Activated naive CD4-positive, alpha-beta T cell treated with anti-CD3 and anti-CD28 coated beads, Interleukin-2, amount 50 U/mL, for 24 hours (primary cell): ENCODE measurements around the gene AK4.
"Not testable (repeated sequence)": the region's sequence is repeated elsewhere in the genome, so short reads cannot be mapped to it uniquely, and the experiment has no call there.

Source experiments
- H3K27ac Mint-ChIP-seq: one replicate; pipeline ENCODE4 v1.8.0; 2021; ENCODE audit warnings: mild to moderate bottlenecking, mixed read lengths
- H3K27me3 Mint-ChIP-seq: one replicate; pipeline ENCODE4 v1.8.0; 2021; ENCODE audit warnings: mixed read lengths
- H3K36me3 Mint-ChIP-seq: one replicate; pipeline ENCODE4 v1.8.0; 2021; ENCODE audit warnings: mixed read lengths
- H3K4me1 Mint-ChIP-seq: one replicate; pipeline ENCODE4 v1.8.0; 2021; ENCODE audit warnings: mixed read lengths
- H3K4me3 Mint-ChIP-seq: one replicate; pipeline ENCODE4 v1.8.0; 2021; ENCODE audit warnings: mild to moderate bottlenecking, mixed read lengths
- H3K9me3 Mint-ChIP-seq: one replicate; pipeline ENCODE4 v1.8.0; 2021; ENCODE audit warnings: mixed read lengths

AK4 gene

GRCh38 chr1:65235867-65236805, 88.1 kb downstream of the AK4 start:
- Mint-ChIP-seq H3K9me3 (no peaks in the 10 kb centered on the region), H3K36me3 (no peaks in the 10 kb centered on the region), H3K4me3 (no peak overlapping the region), H3K4me1 (peaks cover 1% of the 10 kb centered on the region), H3K27me3 (peaks cover 11% of the 10 kb centered on the region), H3K27ac (no peak overlapping the region)

- peaks cover 15% of the 10 kb centered on the region for H3K27me3 Mint-ChIP-seq
- not testable (repeated sequence) for H3K27ac Mint-ChIP-seq
These were observed 89.1 kb downstream of the AK4 start for GRCh38 chr1:65237088-65237487.

GRCh38 chr1:65237503-65237902, 89.5 kb downstream of the AK4 start:
- Mint-ChIP-seq H3K4me3 (no peak overlapping the region), H3K27me3 (peaks cover 15% of the 10 kb centered on the region), H3K27ac (no peak overlapping the region), H3K4me1 (no peaks in the 10 kb centered on the region), H3K36me3 (no peaks in the 10 kb centered on the region), H3K9me3 (no peaks in the 10 kb centered on the region)

More at GRCh38 chr1:65237088-65237487, 89.1 kb downstream of the AK4 start:
- not testable (repeated sequence) for H3K36me3 Mint-ChIP-seq, H3K9me3 Mint-ChIP-seq, H3K4me3 Mint-ChIP-seq, H3K4me1 Mint-ChIP-seq

- Mint-ChIP-seq H3K36me3 (no peaks in the 10 kb centered on the region), H3K4me1 (no peaks in the 10 kb centered on the region), H3K27ac (no peak overlapping the region), H3K27me3 (peaks cover 15% of the 10 kb centered on the region), H3K4me3 (no peak overlapping the region), H3K9me3 (no peaks in the 10 kb centered on the region)
These were observed 90.0 kb downstream of the AK4 start for GRCh38 chr1:65238010-65238409.

GRCh38 chr1:65243491-65243890, 95.5 kb downstream of the AK4 start:
- Mint-ChIP-seq H3K36me3 (no peaks in the 10 kb centered on the region), H3K27me3 (peaks cover 18% of the 10 kb centered on the region), H3K4me1 (no peaks in the 10 kb centered on the region), H3K27ac (no peak overlapping the region), H3K4me3 (no peak overlapping the region), H3K9me3 (no peaks in the 10 kb centered on the region)

GRCh38 chr1:65245295-65245694, 97.3 kb downstream of the AK4 start:
- Mint-ChIP-seq H3K27ac (no peak overlapping the region), H3K9me3 (no peaks in the 10 kb centered on the region), H3K4me1 (no peaks in the 10 kb centered on the region), H3K36me3 (no peaks in the 10 kb centered on the region), H3K4me3 (no peak overlapping the region), H3K27me3 (peaks cover 16% of the 10 kb centered on the region)

GRCh38 chr1:65247419-65248359, 99.7 kb downstream of the AK4 start:
- no peaks in the 10 kb centered on the region for H3K36me3 Mint-ChIP-seq
- no peak overlapping the region for H3K4me3 Mint-ChIP-seq
- H3K9me3 Mint-ChIP-seq = no peaks in the 10 kb centered on the region
- H3K4me1 Mint-ChIP-seq = no peaks in the 10 kb centered on the region
- H3K27ac Mint-ChIP-seq = no peak overlapping the region
- peaks cover 12% of the 10 kb centered on the region for H3K27me3 Mint-ChIP-seq

GRCh38 chr1:65250826-65251225, 102.8 kb downstream of the AK4 start:
- Mint-ChIP-seq H3K27me3 (peaks cover 7% of the 10 kb centered on the region), H3K4me1 (peaks cover 13% of the 10 kb centered on the region), H3K4me3 (no peak overlapping the region), H3K27ac (no peak overlapping the region), H3K36me3 (no peaks in the 10 kb centered on the region), H3K9me3 (no peaks in the 10 kb centered on the region)

- Mint-ChIP-seq H3K4me1 (peaks cover 13% of the 10 kb centered on the region), H3K27me3 (peaks cover 5% of the 10 kb centered on the region), H3K4me3 (peak overlapping the region; percentile 96), H3K27ac (peak overlapping the region; percentile 89), H3K9me3 (no peaks in the 10 kb centered on the region), H3K36me3 (no peaks in the 10 kb centered on the region)
These were observed 105.9 kb downstream of the AK4 start for GRCh38 chr1:65253800-65254319.

GRCh38 chr1:65254320-65255034, 106.5 kb downstream of the AK4 start:
- Mint-ChIP-seq H3K36me3 (no peaks in the 10 kb centered on the region), H3K4me3 (peak overlapping the region; percentile 96), H3K4me1 (peaks cover 13% of the 10 kb centered on the region), H3K27ac (no peak overlapping the region), H3K9me3 (no peaks in the 10 kb centered on the region), H3K27me3 (peaks cover 5% of the 10 kb centered on the region)

GRCh38 chr1:65255035-65255655, 107.1 kb downstream of the AK4 start:
- Mint-ChIP-seq H3K9me3 (no peaks in the 10 kb centered on the region), H3K27me3 (peaks cover 5% of the 10 kb centered on the region), H3K27ac (no peak overlapping the region), H3K4me3 (peak overlapping the region; percentile 92), H3K36me3 (no peaks in the 10 kb centered on the region), H3K4me1 (peaks cover 17% of the 10 kb centered on the region)

- peaks cover 5% of the 10 kb centered on the region for H3K27me3 Mint-ChIP-seq
These were observed 107.7 kb downstream of the AK4 start for GRCh38 chr1:65255656-65256050.

GRCh38 chr1:65256860-65257708, 109.1 kb downstream of the AK4 start:
- no peaks in the 10 kb centered on the region for H3K9me3 Mint-ChIP-seq
- H3K4me1 Mint-ChIP-seq = peaks cover 25% of the 10 kb centered on the region
- H3K27me3 Mint-ChIP-seq = peaks cover 5% of the 10 kb centered on the region
- H3K4me3 Mint-ChIP-seq = no peak overlapping the region
- no peaks in the 10 kb centered on the region for H3K36me3 Mint-ChIP-seq
- no peak overlapping the region for H3K27ac Mint-ChIP-seq

More at GRCh38 chr1:65255656-65256050, 107.7 kb downstream of the AK4 start:
- Mint-ChIP-seq H3K36me3 (no peaks in the 10 kb centered on the region), H3K27ac (no peak overlapping the region), H3K9me3 (no peaks in the 10 kb centered on the region), H3K4me1 (peaks cover 20% of the 10 kb centered on the region), H3K4me3 (peak overlapping the region; percentile 92)

- Mint-ChIP-seq H3K27ac (no peak overlapping the region), H3K27me3 (peaks cover 4% of the 10 kb centered on the region), H3K4me1 (peaks cover 25% of the 10 kb centered on the region), H3K36me3 (no peaks in the 10 kb centered on the region), H3K9me3 (no peaks in the 10 kb centered on the region), H3K4me3 (no peak overlapping the region)
These were observed 110.1 kb downstream of the AK4 start for GRCh38 chr1:65258106-65258505.
